ENCODE results near the gene AQP9.

The AQP9 gene

DNA sequence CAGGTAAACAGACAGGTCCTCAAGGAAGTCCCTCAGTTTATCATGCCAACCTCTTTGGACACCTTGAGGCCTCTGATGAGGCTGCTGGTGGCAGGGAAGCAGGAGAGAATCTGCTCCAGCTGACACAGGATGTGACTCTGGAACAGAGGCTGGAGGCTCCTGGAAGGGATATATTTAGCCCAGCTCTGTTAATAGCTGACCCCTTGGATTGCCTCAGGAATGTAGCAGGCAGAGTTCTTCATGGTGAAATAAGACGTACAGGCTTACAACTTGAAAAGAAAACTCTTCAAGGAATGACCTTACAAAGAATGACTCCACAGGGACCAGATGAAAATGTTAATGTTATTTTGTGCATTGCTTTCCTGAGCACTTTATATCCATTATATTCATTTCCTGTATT, 90.5 kb downstream of the AQP9 start:
- DNase-seq: no peak

DNA sequence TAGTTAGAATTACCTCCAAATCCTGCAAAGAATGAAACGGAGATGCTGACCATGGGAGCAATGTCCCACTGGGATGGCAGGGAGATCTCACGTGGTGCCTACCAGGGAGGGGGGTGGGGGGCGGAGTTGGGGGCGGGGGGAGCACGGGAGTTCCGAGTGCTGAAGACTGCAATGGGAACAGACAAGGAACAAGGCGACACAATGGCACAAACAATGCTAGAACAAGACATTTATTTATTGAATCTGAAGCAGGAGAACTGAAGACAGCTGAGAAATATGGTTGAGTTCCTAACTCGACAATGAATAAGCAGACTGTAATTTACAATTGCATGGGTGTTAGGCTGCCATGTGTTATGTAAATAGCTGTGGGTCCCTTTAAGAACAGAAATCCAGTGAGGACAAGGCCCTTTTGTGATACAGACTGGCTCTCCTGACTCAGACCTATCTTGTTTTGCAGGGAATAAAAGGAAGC, 91.2 kb downstream of the AQP9 start:
- DNase-seq: no peak

DNA sequence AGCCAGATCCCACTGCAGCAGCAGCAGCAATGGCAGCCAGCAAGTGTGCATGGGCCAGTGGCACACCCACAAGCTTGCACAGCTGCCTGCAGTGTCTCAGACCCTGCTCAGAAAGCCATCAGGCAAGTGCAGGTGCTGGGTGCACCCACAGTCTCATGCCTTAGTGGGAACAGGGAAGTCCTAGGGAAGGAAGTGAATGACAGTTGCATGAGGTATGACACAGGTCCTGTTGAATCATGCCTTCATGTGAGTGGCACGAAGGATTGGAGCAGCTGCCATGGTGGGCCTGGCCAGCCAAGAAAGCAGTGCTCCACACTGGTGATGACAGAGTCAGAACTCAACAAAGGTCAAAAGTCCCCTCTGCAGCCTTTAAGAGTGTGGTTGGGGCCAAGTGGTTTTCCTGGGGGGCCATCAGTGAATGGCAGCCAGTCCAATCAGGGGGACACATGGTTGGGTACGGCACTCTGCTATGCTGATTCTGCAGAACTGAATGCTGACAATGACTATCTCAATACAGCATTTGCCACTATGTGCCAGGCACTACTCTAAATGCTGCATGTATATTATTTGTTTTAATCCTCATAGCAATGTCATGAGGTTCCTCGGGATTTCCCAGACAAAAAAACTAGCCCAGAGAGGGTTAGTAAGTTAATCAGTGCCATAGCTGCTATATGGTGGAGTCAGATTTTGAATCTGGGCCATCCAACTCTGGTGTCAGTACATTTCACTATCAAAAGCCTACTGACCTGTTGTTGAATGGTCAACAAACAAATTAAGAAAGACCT, 94.3 kb downstream of the AQP9 start:
- no peak for DNase-seq

DNA sequence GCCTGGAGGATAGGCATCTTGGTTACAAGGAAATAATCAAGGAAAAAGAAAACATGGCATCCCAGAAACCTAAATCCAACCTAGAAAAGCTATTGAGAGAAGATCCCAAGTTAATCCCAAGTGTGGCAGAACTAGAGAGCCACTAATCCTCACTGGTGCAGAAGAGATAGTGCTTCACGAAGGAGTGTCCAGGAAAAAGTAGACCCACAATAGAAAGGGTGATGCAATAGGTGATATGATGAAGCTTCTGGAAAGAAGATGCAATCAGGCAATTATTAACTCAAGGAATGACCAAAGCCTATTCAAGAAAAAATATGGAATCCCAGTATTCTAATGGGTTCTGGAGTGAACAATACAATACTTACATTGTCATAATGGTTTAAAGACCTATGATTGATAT, 95.2 kb downstream of the AQP9 start:
- no peak for DNase-seq
